AG08396 (cell line): Measurements from ENCODE around the gene SKOR2.
A peak's percentile ranks its signal among the peaks of the same experiment; 100 is the strongest.

Experiments
- DNase-seq: peaks from one replicate; pipeline ENCODE4 v3.0.0; 2012; ENCODE audit warnings: low spot score, mixed read lengths

The SKOR2 gene, protein sequence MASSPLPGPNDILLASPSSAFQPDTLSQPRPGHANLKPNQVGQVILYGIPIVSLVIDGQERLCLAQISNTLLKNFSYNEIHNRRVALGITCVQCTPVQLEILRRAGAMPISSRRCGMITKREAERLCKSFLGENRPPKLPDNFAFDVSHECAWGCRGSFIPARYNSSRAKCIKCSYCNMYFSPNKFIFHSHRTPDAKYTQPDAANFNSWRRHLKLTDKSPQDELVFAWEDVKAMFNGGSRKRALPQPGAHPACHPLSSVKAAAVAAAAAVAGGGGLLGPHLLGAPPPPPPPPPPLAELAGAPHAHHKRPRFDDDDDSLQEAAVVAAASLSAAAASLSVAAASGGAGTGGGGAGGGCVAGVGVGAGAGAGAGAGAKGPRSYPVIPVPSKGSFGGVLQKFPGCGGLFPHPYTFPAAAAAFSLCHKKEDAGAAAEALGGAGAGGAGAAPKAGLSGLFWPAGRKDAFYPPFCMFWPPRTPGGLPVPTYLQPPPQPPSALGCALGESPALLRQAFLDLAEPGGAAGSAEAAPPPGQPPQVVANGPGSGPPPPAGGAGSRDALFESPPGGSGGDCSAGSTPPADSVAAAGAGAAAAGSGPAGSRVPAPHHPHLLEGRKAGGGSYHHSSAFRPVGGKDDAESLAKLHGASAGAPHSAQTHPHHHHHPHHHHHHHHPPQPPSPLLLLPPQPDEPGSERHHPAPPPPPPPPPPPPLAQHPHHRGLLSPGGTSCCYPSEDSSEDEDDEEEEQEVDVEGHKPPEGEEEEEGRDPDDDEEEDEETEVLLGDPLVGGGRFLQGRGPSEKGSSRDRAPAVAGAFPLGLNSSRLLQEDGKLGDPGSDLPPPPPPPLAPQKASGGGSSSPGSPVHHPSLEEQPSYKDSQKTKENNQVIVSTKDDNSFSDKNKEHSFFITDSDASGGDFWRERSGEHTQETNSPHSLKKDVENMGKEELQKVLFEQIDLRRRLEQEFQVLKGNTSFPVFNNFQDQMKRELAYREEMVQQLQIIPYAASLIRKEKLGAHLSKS

DNA sequence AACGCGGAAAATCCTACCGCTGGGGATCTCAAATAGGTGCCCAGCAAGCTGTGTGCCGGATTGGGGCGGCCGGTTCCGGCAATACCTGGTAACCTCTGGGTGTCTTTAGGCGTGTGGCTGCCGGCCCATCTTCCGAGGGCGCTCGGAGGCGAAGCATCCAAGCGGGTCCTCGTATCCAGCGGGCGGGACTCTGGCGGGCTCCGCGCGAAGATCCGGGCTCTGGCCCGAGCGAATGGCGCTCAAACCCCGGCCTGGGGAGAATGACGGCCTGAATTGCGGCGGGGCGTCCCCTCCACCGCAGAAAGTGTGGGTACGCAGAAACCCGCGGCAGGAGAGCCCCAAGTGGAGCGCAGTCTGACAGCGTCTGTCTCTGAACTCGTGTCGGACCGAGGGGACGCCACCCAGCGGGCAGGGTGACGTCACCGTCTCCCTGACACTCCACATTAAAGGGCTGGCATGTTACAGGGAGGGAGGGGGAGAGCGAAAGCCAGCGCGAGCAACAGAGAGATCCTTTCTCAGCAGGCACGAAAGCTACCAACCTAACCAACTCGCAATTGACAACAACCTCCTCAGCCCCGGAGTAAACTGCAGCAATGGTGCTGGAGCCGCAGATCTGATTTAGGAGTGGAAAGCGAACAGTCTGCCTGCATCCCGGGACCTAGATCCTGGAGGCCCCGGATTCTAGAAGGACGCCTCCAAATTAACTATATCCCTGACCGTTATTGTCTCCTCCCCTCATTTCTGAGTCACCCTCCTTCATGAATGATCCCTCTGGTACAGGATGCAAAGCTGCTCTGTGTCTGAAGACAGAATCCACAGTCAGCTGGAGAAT lies at the start of gene SKOR2:
Gene SKOR2, minus strand, starts transcription at position 372 of the 832 bp plus-strand sequence. CDS start 2,477 bp downstream, outside the sequence.
- no peak for DNase-seq

DNA sequence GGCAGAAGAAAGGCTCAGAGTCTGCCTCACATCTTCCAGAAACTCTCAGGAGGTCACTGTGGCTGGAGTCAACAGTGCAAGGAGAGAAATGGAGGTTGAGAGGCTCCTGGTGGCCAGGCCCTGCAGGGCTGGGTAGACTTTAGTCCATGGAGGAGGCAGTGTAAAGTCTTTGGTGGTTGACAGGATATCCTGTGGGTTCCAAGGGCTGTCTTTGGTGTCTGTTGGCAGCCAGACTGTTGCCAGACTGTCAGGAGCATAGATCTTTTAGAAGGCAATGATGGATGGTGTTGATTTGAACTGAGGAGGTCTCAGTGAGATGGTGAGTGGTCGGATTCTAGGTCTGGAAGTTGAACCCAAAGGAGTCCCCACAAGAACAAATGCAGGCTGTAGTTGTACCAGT lies 45.0 kb upstream of the SKOR2 start:
- no peak for DNase-seq

DNA sequence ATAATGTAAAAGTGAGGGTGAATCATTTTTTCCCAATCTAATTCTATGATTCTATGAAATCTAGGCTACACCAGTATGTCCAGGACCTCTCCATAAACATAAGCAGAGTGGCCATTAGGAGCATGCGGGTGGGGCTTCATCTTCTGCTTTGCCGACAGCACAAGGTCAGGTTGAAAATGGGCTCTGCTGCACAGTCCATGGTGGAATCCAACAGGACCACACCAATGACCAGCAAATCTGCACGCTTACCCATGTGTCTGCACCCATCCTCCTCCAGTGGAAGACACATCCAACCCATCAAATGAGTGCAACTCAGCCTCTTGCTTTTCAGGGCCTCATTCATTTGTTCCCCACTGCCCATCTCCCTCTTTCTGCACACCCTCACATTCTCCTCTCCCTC lies 43.3 kb upstream of the SKOR2 start:
- no peak for DNase-seq

DNA sequence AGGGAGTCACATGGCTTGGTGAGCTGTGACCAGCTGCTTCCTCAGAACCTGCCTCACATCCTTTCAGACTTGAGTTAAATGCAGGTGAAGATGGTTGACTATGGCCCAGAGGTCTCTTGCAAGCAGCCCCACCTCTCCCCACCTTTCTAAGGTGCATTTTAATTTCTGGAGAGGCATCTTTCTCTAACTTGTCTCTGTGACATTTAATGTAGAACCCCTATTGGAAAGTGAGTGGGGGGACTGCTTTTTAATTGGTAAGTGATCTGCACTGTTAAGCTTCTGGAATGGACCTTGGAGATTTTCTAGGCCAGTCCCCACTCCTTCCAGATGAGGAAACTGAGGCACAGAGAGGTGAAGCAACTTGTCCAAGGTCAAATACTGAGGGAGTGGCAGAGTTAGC lies 37.3 kb upstream of the SKOR2 start:
- no peak for DNase-seq

DNA sequence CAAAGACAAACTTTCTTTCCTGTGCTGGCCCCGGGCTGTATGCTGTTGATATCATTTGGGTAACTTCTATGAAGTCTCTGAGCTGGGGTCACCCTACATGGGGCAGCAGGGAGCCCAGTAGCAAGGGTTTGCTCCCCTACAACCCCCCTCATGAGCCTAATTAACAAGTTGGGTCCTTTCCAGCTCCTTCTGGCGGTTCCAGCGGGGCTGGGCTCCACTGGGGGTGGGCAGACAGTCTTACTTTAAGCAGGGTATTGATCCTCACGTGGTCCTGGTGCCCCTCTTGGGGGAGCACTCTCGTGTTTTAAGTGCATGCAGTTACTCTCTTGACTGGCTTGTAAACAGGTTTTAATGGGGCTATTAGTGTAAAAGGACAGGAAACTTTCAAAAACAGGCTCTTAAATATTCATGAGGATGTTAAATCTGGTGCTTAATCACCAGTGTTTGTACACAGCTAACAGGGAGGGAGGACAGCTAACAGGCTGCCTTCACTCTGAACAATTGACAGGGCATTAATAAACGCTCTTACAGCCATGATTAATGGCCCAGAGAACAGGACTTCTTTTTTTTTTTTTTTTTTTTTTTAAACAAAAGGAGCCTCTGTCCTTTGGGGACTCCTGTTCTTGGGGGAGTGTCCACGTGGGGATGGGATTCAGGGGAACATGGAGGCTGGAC lies 36.6 kb upstream of the SKOR2 start:
- DNase-seq = no peak

DNA sequence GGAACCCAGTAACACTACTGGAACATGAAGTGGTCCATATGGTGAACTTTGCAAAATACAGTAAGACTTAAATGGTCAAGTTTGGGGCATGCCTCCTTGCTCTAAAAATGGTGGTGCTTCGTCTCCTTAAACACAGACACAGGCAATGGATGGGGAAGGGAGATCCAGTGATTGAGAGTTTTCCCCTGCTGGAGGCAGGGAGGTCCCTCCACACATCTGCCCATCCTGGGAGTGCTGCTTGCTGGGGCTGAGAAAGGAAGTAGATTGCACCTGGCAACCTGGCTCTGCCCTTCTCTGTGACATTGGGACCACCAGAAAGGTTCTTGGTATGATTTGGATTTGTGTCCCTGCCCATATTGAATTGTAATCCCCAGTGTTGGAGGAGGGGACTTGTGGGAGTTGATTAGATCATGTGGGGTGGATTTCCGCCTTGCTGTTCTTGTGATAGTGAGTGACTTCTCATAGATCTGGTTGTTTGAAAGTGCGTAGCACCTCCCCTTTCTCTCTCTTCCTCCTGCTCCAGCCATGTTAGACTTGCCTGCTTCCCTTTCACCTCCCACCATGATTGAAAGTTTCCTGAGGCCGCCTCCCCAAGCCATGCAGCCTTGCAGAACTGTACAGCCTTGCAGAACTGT lies 35.4 kb upstream of the SKOR2 start:
- DNase-seq = no peak

DNA sequence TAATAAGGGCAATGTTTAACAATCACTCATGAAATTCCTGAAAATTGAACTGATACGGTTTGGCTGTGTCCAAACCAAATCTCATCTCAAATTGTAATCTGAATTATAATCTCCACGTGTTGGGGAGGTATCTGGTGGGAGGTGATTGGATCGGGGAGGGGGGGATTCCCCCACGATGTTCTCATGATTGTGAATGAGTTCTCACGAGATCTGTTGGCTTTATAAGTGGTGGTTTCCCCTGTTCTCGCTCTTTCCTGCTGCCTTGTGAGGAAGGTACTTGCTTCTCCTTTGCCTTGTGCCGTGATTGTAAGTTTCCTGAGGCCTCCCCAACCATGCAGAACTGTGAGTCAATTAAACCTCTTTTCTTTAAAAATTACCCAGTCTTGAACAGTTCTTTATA lies 34.0 kb upstream of the SKOR2 start:
- DNase-seq = no peak

DNA sequence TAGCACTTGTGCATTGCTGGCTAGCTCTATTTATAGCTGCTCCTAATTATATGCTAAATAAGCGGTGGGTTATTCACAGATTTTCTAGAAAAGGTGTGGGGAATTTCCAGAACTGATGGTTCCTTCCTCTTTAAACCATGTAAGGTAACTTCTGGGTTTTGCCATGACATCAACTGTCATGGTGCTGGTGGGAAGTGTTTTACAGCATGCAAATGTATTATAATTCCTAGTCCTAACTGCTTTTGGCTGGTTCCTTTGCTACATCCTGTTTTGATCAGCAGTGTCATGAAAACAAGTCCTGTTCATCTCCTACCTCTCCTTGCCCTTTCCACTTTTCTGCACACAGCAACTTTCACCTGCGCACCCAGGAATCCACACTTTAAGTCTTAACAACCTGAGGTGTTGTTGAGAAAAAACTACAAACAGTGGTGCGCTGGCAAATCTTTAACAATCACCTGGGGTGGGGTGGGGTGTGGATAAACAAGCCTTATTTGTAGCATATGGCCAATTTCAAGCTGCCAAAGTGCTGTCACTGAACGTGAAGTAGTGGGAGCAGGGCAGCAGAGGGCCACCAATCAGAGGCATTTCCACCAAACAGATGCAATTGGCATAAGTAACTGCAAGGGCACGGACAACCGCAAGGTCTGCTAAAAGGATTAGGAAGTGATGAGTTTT lies 33.4 kb upstream of the SKOR2 start:
- no peak for DNase-seq

DNA sequence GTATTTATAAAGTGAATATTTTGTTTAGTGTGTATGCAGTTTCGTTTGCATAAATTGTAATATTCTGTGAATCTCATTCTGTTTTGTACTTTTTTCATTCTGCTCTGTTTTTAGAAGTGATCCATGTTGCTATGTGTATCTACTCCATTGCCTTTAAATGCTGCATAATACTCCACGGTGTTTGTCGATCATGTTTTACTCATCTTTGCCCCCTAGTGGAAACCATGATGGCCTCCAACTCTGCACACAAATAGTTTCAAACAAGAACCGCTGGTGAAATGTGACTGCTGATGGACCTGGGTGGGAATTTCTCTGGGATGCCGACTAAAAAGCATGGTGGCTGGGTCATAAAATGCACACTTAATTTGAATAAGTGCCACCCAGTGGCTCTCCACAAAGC lies 32.0 kb upstream of the SKOR2 start:
- DNase-seq = no peak

DNA sequence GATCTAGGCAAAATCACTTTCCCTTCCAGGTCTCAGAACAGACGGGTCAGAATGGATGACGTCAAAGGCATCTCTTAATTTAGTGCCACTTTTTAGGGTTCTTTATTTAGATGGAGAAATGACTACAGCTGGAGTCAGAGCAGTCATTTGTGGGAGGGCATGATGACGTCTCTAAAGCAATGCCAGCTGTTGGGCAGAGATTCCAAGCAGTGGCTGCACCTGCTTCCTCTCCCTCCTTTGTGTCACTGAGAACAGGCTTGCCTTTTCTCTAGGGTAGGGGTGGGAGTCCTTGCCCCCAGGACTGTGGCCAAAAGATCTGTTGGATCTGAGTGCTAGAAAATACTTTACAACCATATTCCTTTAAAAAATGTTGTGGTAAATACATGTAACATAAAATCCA lies 28.7 kb upstream of the SKOR2 start:
- DNase-seq = no peak

DNA sequence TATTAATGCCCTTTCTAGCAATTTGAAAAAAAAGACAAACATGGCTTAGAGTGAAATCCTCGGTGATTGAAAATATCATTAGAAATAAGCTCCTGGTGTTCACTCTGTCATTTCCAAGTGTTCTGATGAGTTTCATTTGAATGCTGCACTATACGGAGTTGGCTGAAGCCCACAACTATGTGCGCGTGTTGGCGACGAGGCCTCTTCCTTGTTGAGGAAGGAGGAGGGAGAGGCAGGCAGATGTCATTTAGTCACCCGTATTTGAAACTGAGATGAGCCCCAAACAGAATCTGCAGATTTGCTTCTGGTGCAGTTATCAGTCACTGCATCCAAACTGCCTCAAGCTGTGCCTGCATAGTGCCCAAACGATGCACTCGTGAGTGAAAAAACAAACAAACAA lies 23.5 kb upstream of the SKOR2 start:
- DNase-seq = no peak

DNA sequence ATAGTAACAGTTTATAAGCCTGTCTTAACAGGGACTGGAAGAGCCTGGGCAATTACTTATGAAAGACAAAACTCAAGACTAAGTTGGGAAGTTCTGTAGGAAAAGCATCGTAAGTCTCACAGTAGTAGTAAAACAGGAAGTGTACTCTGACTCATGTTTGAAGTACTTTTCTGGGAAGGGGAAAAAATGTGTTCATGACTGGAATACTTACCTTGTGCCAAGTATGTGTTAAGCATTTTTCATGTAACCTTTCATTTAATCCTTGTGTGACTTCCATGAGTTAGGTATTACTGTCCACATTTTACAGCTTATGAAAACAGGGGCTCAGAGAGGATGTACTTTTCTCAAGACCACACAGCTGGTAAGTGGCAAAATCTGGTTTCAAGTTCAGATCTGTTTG lies 13.7 kb upstream of the SKOR2 start:
- peak; percentile 66 for DNase-seq

DNA sequence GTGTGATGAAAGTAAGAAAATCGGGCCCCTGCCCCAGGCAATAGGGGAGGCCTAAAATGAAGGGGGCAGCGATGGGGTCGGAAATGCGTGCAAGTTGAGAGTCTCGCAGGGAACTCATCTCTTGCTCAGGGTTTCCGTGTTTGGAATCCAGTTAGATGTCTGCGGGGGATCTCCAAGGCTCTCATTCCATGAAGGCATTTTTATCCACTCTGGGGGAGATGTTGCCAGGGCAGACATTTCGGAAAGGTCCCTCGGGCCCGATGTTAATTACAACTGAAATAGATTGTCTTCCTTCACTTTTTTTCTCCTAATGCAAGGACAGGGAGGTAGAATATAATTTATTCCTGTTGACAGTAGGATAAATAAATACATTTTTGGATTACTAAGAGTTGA lies 12.8 kb upstream of the SKOR2 start:
- DNase-seq = no peak

DNA sequence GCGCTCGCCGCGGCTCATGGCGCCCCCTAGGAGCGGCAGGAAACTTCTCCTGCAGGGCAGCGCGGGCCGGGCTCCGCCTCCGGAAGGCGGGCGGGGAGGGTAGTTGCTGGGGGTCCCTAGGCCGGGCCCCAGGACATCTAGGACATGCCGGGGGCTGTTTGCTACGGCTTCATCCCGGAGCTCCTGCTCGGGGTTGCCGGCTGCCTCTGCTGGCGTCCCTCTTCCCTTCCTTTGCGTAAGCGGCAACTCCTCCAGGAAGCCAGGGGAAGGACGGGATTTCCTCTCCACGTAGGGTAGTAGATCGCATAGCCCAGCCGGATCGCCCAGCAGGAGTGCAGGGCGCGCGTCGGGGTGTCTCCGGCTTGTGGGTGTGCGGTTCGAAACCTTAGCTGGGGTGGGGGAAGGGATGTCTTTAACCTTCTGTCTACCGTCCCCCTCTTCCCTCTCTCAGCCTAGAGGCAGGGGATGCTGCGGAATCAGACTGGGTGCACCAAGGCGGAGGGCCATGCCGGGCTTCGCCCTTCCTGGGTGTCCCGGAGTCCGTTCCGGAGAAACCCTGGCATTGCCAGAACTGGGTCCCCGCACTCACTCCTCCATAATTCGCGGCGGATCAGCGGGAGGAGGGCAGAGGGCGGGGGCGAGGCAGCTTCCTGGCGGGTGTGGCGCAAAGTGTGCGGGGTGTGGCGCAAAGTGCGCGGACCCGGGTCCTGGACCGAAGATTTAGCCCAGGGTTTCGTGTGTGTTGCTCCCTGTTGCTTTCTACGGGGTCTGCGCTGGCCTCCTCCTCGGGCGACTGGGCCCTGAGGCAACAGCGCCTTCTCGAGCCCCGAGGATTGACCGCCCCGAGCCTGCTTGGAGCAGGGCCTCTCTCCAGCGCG lies 12.2 kb upstream of the SKOR2 start:
- DNase-seq = peak; percentile 60

DNA sequence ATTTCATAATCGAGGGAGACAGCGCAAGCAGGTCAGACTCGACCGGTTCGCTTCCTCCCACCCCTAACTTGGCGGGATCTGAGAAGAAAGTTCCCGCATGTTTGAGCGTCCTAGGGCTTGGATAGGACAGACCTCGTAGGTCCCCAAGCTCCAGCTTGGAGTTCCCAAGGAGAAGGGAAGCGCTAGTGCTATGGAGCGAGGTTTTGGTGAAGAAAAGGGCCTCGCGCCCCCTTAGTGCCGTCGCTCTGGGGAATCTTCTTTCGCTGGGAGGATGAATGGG lies 11.6 kb upstream of the SKOR2 start:
- peak; percentile 18 for DNase-seq

DNA sequence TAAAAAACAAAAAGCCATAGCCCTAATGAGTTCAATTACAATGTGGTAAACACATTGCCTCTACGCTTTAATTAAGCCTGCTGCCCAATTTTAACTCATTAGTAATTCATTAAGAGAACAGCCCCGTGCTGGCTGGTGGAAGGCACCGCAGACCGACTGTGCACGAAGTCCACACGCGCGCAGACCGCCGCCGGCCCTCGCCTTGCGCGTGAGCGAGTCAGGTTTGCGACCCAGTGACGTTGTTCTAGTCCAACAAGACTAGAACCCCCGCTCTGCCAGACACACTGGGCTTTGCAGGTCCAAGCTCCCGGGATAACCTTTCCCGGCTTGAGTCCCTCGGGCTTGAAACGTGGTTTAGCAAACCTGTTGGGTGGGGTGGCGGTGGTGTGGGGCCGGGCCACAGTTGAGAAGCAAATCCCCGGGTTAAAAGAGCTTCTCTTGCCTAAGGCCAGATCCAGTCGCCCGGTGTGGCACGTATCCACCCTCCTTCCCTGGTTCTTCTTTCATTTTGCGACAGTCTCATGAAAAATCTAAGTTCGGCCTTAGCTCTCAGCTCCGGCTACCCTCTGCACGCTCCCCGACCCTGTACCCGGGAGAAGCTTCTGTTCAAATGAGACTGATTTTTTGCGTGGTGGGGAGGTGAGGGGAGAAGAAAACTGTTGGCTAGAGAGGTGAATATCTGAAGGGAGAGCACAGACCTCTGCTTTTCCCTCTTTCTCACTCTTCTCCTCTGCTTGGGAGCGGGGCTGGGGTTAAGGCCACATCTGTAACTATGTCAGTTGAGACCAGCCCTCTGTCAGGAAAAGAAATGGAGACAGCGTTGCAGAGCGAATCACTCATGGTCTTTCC lies 11.1 kb upstream of the SKOR2 start:
- DNase-seq = peak; percentile 16

DNA sequence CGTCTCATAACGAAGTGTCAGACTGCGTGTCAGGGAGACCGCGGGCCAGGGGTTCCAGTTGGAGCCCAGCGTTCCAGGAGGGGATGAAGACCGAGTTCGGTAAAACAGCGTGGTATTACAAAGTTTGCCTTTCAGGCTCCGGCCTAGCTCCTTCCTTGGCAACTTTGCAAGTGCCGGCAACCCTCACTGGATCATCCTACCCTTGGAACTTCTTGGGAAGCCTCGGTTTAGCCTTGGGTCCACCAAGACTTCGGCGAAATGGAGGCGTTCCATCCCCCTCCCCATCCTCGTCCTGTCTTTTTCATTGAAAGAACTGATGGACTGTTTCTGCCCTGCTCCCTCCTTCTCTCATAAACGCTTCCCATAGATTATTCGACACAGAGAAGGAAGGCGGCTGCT lies 10.4 kb upstream of the SKOR2 start:
- DNase-seq = peak; percentile 15

DNA sequence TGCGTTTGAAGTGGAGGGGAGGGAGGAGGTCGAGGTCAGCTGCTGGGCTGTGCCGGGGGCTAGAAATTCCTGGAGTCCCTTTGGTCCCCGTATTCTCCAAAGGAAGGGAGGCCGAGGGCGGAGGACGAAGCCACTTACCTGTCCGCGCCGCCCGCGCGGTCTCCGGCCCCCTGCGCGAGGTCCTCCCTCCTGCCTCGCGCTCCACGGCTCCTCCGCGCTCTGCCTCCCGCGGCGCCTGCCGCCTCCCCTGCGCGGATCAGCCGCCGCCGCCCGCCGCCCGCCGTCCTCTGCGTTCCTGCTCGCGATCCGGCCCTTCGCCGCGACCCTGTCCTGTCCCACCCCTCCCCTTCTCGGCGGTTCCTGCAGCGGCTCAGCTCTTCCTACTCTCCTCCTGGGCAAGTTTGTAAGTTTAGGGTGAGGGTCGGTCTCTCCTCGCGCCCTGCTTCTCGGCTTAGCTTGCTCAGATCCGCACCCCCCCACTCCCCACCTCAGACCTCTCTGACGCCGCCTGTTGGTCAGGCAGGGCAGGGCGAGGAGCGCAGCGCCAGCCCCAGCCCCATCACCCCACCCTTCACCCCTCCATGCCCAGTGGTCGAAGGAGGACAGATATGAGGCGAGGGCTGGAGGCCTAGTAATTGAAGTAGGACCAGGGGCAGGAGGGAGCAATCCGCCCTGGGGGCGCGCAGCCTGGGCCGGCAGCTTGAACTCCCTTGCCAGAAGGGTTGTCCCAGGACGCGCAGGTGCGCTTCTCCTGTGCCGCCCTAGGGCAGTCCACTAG lies 9.7 kb upstream of the SKOR2 start:
- DNase-seq = no peak
